Nucleus accumbens (tissue), 56 donors: ENCODE data around the gene AK1.

Experiments used
- DNase-seq, 56 donors: peaks; one replicate each; lab custom pipeline; 2025; lab: John Stamatoyannopoulos, UW

Gene AK1

DNA sequence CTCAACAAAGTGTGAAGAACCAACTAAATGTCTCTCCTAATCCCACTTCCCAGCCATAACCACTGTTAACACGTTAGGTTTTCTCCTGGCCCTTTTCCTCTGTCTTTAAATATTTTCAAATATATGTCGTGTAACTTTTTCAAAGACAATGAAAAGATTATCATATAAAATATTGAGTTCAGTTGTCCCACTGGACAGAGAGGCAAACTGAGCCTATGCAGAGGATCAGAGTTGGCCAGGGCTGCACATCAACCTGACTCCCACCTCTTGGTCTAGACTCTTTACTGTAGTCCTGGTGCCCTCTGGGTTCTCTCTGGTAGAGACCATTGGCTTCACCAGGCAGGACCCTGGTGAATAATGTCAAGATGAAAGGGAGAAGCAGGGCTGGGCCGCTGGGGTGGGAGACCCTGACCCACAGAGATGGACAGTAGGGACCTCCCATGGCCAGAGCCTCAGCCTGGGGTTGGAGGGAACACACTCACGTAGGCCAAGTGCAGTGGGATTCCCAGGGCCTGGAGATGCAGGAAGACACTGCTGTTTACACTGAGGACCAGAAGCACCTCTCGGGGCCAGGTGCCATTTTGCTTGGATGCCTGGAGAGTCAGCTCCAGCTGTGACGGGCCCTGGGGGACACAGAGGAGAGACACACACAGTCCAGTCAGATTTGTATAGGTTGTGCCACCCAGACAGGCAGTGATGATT, 48.1 kb downstream of the AK1 start:
- no peak for DNase-seq

DNA sequence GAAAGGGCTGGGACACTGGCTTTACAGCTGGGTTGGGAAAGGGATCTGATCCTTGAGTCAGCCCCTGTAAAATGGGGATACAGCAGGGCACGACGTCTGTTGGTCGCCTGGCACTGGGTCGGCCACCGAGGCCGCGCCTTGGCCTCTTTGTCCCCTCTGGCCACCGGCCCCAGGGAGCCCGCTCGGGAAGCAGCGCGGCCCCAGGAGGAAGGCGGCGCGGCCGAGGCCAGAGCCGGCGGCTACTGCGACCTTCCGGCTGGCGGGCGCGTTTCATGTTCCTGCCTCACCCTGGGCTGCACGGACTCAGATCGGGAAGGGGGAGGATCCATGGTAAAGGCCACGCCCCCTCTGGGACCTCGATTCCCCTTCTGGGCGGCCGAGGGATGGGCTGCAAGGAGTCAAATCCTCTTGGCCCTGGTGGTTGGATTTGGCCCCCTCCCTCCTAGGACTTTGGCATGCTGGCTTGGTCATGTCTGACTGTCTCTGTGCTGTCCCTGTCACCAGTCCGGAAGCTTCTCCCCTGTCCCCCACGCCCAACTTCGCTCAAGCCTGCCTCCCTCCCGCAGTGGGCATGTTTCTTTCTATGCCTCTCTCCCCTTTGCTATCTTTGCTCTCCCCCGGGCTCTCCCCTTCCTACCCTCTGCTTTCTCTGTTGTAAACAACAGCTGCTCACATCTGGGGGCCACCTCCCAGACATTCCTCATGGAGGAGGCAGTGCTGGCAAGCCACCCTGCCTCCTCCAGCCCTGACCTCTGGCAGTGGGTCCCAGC, 49.0 kb downstream of the AK1 start:
- DNase-seq = peak in 17 of 56 donors; percentile 5 to 57 (median 14)

DNA sequence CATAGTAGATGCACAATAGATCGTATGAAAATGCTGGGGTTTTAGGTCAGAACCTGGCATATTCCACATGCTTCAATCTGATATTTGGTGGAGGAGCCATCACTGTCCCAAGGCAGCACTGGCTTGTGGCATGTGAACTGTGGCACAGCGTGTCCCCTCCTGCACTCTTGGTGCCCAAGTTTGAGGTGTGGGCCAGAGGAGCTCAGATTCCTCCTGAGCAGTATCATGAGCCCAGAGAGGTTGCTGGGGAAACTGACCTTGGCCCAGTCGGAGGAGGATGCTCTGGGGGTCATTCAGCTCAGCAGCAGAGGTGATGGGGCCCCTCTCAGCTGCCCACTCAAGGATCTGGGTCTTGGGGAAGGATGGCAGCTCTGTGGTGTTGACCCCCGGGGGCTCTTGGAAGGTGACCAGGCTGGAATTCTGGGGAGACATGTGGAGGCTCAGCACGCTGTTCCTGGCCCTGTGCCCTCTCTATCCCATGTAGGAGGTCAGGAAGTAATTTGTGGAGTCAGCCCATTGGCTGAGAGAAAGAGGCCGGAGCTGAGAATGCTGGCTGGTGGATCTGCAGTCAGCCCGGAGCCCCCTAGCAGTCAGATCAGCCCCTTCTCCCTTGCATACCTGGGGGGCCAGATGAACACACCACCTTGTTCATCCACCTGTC, 51.1 kb downstream of the AK1 start:
- DNase-seq = no peak

DNA sequence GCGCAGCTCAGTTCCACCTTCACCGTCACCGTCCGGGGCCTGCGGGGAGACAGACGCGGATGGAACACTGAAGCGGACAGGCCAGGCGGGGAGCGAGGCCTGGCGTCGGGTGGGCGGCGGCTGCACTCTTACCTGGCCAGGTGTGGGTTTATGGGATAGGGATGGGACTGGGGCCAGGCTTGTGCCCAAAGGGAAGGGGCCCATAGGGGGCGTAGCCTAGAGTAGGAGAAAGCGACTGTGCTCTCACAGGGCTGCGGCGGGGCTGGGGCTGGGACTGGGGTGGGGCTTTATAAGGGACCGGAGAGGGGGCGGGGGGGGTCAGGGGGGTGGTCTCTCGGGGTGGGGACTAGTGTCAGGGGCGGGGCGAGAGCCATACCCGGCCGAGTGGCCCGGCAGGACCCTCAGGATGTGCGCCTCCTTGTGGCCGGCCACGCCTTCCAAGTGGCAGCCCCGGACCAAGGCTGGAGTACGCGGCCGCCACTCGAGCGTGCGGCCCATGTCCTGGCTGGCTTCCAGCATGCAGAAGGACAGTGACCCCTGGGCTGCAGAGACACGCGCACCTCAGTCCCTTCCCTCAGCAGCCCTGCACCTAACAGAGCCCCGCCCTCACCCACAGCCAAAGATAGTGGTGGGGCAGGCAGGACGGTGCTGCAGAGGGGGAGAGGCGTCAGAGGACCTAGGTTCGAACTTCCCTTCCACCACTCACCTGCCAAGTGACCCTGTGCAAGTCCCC, 52.0 kb downstream of the AK1 start:
- DNase-seq = peak in 6 of 56 donors; percentile 9 to 42 (median 21)

DNA sequence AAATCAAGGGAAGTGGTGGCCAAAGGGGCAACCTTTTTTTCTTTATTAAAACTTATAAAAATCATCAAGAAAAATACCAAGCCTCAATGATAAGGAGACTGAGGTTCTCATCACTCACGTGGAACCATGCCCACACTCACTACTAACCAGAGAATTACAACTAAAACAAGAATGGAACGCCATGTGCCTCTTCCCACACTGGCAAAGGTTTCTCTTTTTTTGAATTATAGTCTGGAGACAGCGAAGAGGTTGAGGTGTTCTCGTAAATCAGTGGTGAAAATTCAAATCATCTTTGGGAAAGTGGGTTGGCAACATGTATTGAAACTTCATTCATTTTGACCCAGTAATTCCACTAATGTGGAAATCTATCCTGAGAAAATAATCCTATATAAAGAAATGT, 55.4 kb downstream of the AK1 start:
- DNase-seq = peak in 6 of 56 donors; percentile 10 to 41 (median 24)

DNA sequence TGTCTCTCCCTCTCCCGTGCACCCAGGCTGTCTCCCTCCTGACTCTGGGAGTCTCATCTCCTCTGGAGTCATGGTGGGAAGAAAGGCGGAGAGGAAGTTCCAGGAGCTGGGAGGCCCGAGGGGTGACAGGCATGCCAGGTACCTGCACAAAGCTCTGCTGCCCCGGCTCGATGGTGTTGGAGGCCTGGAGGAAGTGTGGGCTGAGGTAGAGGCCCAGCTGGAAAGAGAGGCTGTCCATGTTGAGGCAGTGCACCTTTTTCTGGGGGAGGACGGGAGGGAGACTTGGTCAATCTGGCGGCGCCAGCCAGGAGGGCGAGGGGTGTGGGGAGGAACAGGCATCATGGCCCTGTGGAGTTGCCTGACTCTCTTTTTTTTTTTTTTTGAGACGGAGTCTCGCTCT, 58.9 kb downstream of the AK1 start:
- no peak for DNase-seq

DNA sequence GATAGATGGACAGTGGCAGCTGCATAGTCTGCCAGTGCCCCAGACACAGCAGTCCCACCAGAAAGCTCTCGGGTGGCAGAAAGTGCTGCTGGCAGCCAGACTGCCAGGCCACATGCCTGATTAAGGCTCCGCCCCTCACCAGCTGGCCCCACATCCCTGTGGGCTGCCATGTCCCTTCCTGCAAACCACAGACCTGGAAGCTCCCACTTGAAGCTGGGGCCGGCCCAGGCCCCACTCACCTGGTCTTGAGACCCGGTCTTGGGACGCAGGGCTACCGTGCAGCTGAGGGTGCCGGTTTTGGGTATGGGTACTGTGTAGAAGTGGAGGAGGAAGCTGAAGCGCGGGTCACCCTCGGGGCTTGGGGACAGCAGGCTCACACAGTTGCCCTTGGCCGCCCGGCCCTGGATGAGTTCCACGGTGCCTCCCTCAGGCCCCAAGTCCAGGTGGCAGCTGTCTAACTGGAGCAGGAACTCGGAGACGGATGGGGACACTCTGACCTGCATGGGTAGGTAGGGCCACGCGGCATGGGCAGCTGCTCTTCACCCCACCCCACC, 59.5 kb downstream of the AK1 start:
- peak in 2 of 56 donors; percentile 11 for DNase-seq

DNA sequence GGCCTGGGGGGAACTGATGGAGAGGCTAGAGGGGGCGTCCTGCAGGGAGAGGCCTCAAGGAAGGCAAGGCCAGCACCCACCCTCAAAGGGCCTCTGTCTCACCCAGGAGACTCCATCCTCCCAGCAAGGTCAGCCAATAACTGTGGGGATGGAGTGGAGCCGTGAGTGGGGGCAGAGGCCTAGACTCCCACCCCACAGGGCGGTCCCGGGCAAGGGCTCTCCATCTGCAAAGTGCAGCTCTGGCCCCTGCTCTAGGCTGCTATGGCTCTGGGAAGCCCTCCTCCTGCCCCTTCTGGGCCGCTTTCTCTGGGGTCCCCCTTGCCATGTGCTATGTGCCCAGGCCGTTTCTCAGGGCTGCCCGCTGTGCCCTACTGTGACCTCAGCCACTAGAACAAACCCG, 60.7 kb downstream of the AK1 start:
- DNase-seq = no peak
